GDM1 (cell line): Measurements from ENCODE around the gene SCN3A.

Experiments used
- DNase-seq: peaks from one replicate; lab custom pipeline; 2025; lab: John Stamatoyannopoulos, UW

The SCN3A gene

GRCh38 chr2:165112133-165112573 is 91.7 kb downstream of the SCN3A start:
- DNase-seq: no peak

DNA sequence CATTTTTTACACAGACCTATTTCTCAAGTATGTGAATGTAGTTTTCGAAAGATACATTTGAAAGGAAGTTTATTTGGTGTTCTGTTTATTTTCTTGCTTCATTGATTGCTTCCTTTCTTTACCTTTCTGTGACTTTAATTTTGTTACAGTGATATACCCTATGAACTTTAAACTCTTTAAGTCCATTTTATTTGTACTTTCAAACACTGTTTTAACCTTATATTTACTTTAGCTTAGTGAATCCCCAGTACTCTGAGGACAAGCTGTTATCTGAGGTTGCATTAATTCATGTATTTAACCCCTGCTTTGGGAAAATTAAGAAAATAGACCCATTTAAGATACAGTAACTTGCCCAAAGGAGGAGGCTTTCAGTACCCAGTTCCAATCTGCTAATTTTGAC is 93.5 kb downstream of the SCN3A start:
- DNase-seq: no peak

- no peak for DNase-seq
Observed at GRCh38 chr2:165109915-165110314, 93.9 kb downstream of the SCN3A start.

GRCh38 chr2:165105926-165106325 is 97.9 kb downstream of the SCN3A start:
- DNase-seq: no peak

GRCh38 chr2:165087933-165088901 is 115.6 kb downstream of the SCN3A start:
- DNase-seq: no peak

- DNase-seq: no peak
Observed at GRCh38 chr2:165086337-165086736, 117.5 kb downstream of the SCN3A start.

DNA sequence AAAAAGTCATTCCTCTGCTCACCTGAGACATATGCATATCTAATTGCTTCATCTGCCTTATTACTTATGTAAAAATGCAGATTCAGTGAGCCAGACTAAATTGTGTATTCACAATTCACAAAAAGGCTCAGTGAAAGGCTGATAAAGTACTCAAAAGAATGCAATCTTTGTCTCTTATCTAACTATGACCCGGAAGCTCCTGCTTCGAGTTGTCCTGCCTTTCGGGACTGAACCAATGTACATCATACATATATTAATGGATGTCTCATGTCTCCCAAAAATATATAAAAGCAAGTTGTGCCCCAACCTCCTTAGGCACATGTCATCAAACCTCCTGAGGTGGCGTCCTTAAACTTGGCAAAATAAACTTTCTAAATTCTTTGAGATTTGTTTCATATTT is 120.5 kb downstream of the SCN3A start:
- DNase-seq: no peak

- DNase-seq: no peak
Observed at GRCh38 chr2:165082479-165082878, 121.4 kb downstream of the SCN3A start.

DNA sequence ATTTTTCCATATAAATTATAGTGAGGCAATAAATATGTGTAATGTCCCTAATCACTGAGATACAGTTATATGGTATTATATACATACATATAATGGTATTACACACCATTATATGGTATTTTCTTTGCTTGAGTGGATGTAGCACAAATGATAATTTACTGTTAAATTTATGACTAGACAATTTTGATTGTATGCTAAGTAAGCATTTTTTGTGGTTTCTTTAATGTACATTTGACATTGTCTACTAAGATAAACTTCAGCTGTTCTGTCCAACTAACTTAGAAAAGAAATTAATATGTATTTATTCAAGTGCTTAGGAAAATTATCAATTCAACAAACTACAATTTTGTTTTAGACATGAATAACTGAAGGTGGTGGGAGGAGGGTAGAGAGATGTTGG is 122.6 kb downstream of the SCN3A start:
- DNase-seq: no peak

DNA sequence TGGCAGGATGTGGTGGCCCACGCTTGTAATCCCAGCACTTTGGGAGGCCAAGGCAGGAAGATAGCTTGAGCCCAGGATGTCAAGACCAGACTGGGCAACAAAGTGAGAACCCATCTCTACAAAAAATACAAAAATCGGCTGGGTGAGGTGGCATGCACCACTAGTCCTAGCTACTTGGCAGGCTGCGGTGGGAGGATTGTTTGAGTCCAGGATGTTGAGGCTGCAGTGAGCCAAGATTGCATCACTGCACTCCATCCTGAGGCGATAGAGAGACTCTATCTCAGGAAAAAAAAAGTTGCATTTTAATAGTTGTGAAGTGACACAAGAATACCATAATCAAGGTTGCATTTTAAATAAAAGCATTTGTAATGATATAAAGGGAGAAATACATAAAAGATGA is 124.4 kb downstream of the SCN3A start:
- DNase-seq: no peak

DNA sequence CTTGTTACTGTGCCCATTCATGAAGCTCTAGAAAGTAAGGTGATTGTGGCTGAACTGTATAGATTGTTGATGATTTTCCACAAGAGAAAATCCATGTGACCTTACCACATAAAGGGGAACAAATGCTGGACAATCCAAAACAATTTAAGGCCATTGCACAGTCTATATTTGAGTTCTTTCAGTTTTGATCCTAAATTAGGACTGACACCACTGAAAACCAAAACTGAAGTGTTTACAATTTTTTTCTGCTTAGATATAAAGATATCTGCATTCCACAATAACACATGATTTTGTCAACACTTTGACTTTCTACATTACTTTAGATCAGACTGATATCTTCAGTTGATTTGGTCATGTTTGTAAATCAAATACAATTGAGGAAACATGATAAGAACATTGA is 124.9 kb downstream of the SCN3A start:
- no peak for DNase-seq

GRCh38 chr2:165074884-165075283 is 129.0 kb downstream of the SCN3A start:
- no peak for DNase-seq

- DNase-seq: no peak
Observed at GRCh38 chr2:165074323-165074722, 129.5 kb downstream of the SCN3A start.

- DNase-seq: no peak
Observed at GRCh38 chr2:165070076-165070475, 133.8 kb downstream of the SCN3A start.

DNA sequence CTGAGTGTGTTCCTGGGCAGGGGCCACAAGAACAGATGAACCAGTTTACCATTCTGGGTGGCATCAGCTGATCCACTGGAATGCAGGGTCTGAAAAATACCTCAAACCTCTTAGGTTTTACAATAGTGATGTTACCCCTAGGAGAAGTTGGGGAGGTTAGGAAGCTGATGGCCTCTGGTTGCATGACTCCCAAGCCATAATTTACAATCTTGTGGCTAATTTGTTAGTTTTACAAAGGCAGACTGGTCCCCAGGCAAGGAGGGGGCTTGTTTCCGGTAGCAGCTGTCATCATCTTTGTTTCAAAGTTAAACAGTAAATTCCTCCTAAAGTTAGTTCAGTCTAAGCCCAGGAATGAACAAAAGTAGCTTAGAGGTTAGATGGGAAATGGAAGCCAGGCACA is 134.7 kb downstream of the SCN3A start:
- DNase-seq: no peak

DNA sequence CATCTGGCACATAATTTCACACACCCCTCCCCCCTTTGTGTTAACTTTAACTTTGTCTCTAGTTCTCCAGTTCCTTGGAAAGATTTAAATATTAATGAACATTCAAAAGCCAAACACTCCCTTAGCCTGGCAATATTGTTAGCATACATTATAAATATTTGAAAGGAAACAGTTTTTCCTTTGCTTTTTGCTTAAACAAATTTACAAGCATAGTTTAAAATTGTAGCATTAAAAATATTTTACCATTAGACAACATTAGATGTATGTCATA is 135.4 kb downstream of the SCN3A start:
- no peak for DNase-seq

DNA sequence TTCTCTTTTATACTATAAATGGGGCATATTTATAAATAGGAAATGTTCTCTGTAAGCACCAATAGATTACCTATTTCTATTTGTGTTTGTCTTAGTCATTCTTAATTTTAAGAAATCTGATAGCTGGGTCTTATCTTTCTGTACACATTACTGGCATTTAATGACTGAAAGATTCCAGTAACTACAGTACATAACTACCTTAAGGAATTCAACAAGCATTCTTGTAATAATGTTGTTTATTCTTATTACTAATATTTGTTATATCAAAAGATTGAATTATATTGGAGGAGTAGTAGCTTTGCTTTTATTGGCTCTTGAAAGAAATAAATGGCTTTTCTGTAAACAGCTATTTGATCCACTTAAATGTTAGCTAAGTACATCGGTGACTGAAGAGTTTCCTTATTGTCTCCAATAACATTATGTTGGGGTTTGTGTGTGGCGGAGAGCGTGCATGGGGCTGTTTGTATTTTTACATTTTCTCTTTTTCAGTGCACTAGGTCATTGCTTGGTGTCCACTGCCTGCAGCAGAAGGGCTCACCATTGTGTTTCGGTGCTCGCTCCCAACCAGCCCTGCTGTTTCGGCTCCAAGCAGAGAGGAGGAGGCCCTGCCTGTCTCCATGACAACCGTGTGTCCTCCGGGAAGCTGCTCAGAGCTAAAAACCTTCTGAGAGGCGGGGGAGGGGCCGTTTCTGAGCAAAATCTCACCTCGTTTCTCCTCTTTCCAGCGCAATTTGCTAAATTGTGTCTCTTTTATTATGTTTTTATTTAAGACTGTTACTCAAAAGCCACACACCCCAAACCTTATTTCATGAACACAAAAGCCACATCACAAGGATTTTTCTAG is 136.0 kb downstream of the SCN3A start:
- no peak for DNase-seq

GRCh38 chr2:165064743-165065142 is 139.1 kb downstream of the SCN3A start:
- DNase-seq: no peak

GRCh38 chr2:165060411-165060810 is 143.4 kb downstream of the SCN3A start:
- DNase-seq: no peak

- DNase-seq: no peak
Observed at GRCh38 chr2:165058476-165059265, 145.2 kb downstream of the SCN3A start.

DNA sequence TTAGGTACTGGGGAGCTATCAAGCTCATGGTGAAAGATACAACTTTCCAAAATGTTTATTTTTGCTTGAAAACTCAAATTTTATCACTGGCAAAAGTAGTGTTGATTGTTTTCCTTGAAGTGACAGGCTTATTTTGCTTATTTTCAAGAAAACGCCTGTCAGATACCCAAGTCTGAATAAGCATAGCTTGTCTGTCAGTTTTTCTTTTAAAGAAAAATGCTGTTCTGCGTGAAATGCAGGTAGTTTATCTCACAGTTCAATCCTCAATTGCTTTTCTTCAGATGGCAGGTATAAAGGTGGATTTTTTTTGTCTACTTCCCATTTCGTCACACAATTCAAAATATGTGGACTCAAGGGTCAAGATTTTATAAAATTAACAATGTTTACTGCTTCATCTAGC is 145.9 kb downstream of the SCN3A start:
- no peak for DNase-seq

GRCh38 chr2:165057308-165057707 is 146.5 kb downstream of the SCN3A start:
- DNase-seq: no peak
